OCI-LY1 (cell line): ENCODE data around the gene TMEM9.

Experiments used
- EZH2 ChIP-seq: fragments of 200-600 bp; sonication (generic), shearing (Covaris generic); IDR thresholded peaks from 2 replicates; pipeline ENCODE4 v1.8.0; 2017; ENCODE audit warnings: borderline replicate concordance, mixed run types, mild to moderate bottlenecking, antibody characterized with exemption, low read length, moderate library complexity, mixed read lengths
- TF ChIP-seq, protein P1 (sequence below): fragments of 200-600 bp; sonication (generic), shearing (Covaris generic); IDR thresholded peaks from 2 replicates; pipeline ENCODE4 v1.5.1; 2017; ENCODE audit warnings: mild to moderate bottlenecking, antibody characterized with exemption, low read length, moderate library complexity, mixed read lengths

DNA sequence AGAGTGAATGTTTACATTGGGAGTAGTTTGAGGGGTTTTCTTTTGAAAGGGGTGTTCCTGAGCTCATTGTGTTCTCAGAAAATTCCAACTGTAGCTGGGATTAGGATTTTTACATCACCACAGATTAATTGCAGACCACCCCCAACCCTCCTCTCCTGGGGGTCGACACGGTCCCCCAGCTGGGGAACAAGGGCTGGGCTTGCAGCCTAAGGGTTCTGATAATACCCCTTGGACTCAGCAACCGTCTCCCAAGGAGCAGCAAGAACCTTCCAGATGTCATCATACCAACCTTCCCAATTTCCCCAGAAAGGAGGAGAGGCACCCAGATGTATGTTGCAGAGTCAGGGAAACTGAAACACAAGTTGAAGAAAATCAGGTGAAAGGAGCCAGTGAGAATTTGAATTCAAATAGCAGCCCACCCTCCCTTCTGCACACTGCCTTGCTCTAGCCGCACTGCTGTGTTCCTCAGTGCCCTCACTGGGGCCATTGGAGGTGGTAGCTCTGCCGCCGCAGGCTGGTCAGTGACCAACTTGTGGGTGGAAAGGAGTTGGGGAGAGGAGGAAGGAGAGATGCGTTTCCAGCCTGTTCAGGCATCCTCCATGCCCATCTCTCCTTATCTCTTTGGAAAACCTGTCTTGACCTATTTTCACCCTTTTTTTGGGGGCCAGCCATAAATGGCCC, 21.7 kb upstream of the TMEM9 start:
- TF ChIP-seq, protein P1, sequence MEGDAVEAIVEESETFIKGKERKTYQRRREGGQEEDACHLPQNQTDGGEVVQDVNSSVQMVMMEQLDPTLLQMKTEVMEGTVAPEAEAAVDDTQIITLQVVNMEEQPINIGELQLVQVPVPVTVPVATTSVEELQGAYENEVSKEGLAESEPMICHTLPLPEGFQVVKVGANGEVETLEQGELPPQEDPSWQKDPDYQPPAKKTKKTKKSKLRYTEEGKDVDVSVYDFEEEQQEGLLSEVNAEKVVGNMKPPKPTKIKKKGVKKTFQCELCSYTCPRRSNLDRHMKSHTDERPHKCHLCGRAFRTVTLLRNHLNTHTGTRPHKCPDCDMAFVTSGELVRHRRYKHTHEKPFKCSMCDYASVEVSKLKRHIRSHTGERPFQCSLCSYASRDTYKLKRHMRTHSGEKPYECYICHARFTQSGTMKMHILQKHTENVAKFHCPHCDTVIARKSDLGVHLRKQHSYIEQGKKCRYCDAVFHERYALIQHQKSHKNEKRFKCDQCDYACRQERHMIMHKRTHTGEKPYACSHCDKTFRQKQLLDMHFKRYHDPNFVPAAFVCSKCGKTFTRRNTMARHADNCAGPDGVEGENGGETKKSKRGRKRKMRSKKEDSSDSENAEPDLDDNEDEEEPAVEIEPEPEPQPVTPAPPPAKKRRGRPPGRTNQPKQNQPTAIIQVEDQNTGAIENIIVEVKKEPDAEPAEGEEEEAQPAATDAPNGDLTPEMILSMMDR, result no peak
- TF ChIP-seq EZH2, result no peak
